H1 (cell line): Measurements from ENCODE around the gene TMEM232. TPM values are rescaled to one million over a fixed set of nuclear protein-coding genes. Genes with fewer than 3 reads are reported as not detected.

Source experiments
- CTCF ChIA-PET: fragments of 300-600 bp; sonication (Branson Sonifier 250); formaldehyde crosslinking; loops from one replicate; lab custom pipeline; 2021; ENCODE audit not compliant: partially characterized antibody; lab: Charles Lee
- POLR2A ChIA-PET: fragments of 300-600 bp; sonication (Branson Sonifier 250); formaldehyde crosslinking; loops from one replicate; lab custom pipeline; 2021; ENCODE audit warnings: inconsistent platforms; ENCODE audit not compliant: partially characterized antibody; lab: Charles Lee
- DNase-seq, 2 experiments: peaks; one replicate each; pipeline versions ENCODE4 v3.0.0 to v3.0.0-alpha.2; 2010 to 2022; ENCODE audit warnings: low spot score in 2 of 2, low read depth in 1 of 2, mixed read lengths in 1 of 2
- FAIRE-seq: peaks from 2 replicates; lab custom pipeline; 2011; peaks lifted over from hg19 to GRCh38; lab: Jason Lieb, UNC
- H2AFZ ChIP-seq: 2 replicates; pipeline ENCODE4 v1.8.1; 2012; ENCODE audit warnings: low read length, inconsistent platforms
- H2AK5ac ChIP-seq: 2 replicates; pipeline ENCODE4 v1.6.1; 2013; ENCODE audit warnings: low read depth, low read length
- H2BK120ac ChIP-seq: replicated peaks from 2 replicates; pipeline ENCODE3; 2013; ENCODE audit warnings: low read depth, low read length, inconsistent platforms
- H2BK12ac ChIP-seq: 2 replicates; pipeline ENCODE4 v1.6.1; 2013; ENCODE audit warnings: low read depth, low read length
- H2BK15ac ChIP-seq: 2 replicates; pipeline ENCODE4 v1.6.1; 2013; ENCODE audit warnings: low read length
- H2BK20ac ChIP-seq: 2 replicates; pipeline ENCODE4 v1.6.1; 2013; ENCODE audit warnings: low read length
- H2BK5ac ChIP-seq: 2 replicates; pipeline ENCODE4 v1.6.1; 2013; ENCODE audit warnings: low read depth, low read length
- H3K14ac ChIP-seq: 2 replicates; pipeline ENCODE4 v1.6.1; 2013; ENCODE audit warnings: inconsistent platforms; ENCODE audit not compliant: insufficient read length
- H3K18ac ChIP-seq: 2 replicates; pipeline ENCODE4 v1.6.1; 2013; ENCODE audit warnings: low read length; ENCODE audit errors: extremely low read depth
- H3K23ac ChIP-seq: 2 replicates; pipeline ENCODE4 v1.6.1; 2013; ENCODE audit warnings: inconsistent platforms; ENCODE audit not compliant: insufficient read length
- H3K23me2 ChIP-seq: 2 replicates; pipeline ENCODE4 v1.6.1; 2013; ENCODE audit warnings: low read depth, low read length
- H3K27ac ChIP-seq: 2 replicates; pipeline ENCODE4 v1.6.1; 2011; ENCODE audit warnings: low read depth, low read length, inconsistent platforms
- H3K27me3 ChIP-seq, 4 experiments: replicated peaks in 1 of 4; 1 replicate in 1 of 4; 2 replicates in 3 of 4; pipeline versions ENCODE4 v1.6.1 to v1.8.1; 2011 to 2013; ENCODE audit warnings: low read length in 3 of 4, mild to moderate bottlenecking in 3 of 4, inconsistent platforms in 2 of 4, mixed read lengths in 2 of 4, moderate library complexity in 1 of 4; ENCODE audit not compliant: control insufficient read depth in 3 of 4, insufficient read depth in 3 of 4; ENCODE audit errors: extremely low read depth in 1 of 4
- H3K36me3 ChIP-seq, 4 experiments: 2 replicates each; pipeline versions ENCODE4 v1.6.1 to v1.8.1; 2011 to 2013; ENCODE audit warnings: mild to moderate bottlenecking in 4 of 4, low read length in 3 of 4, moderate library complexity in 2 of 4, control low read depth in 1 of 4, inconsistent platforms in 1 of 4; ENCODE audit not compliant: insufficient read depth in 4 of 4, control insufficient read depth in 2 of 4
- H3K4ac ChIP-seq: replicated peaks from 2 replicates; pipeline ENCODE3; 2013; ENCODE audit warnings: low read length, low read depth, mixed read lengths, inconsistent platforms; ENCODE audit not compliant: insufficient read length
- H3K4me1 ChIP-seq, 4 experiments: replicated peaks in 1 of 4; 1 replicate in 1 of 4; 2 replicates in 3 of 4; pipeline versions ENCODE4 v1.6.1 to v1.8.1; 2011 to 2013; ENCODE audit warnings: low read length in 3 of 4, inconsistent platforms in 2 of 4, mixed read lengths in 1 of 4; ENCODE audit not compliant: insufficient read depth in 4 of 4, control insufficient read depth in 3 of 4
- H3K4me2 ChIP-seq, 2 experiments: 2 replicates each; pipeline versions ENCODE4 v1.6.1 to v1.8.1; 2011 to 2013; ENCODE audit warnings: low read depth in 2 of 2, low read length in 2 of 2, control low read depth in 1 of 2, inconsistent platforms in 1 of 2, mild to moderate bottlenecking in 1 of 2; ENCODE audit not compliant: insufficient read depth in 1 of 2
- H3K4me3 ChIP-seq, 4 experiments: fragments of 200-600, 300-600 bp in 1 of 4; sonication (generic), shearing (Covaris generic), sonication (Bioruptor Twin) in 1 of 4; 2 replicates each; pipeline versions ENCODE4 v1.5.1 to v1.8.1; 2011 to 2016; ENCODE audit warnings: low read length in 4 of 4, low read depth in 3 of 4, control low read depth in 2 of 4, inconsistent platforms in 2 of 4, mild to moderate bottlenecking in 2 of 4, mixed read lengths in 1 of 4, moderate library complexity in 1 of 4; ENCODE audit not compliant: insufficient read depth in 2 of 4; ENCODE audit errors: extremely low read depth in 1 of 4
- H3K56ac ChIP-seq: replicated peaks from 2 replicates; pipeline ENCODE3; 2013; ENCODE audit warnings: low read depth, mild to moderate bottlenecking, mixed read lengths, low read length, inconsistent platforms; ENCODE audit not compliant: insufficient read length
- H3K79me1 ChIP-seq: 2 replicates; pipeline ENCODE4 v1.6.1; 2013; ENCODE audit warnings: low read depth, low read length, control low read depth
- H3K79me2 ChIP-seq, 2 experiments: 2 replicates each; pipeline versions ENCODE4 v1.6.1 to v1.8.1; 2012 to 2013; ENCODE audit warnings: low read length in 2 of 2, mild to moderate bottlenecking in 2 of 2, inconsistent platforms in 1 of 2; ENCODE audit not compliant: insufficient read depth in 2 of 2, control insufficient read depth in 1 of 2
- H3K9ac ChIP-seq, 4 experiments: replicated peaks in 1 of 4; 1 replicate in 1 of 4; 2 replicates in 3 of 4; pipeline versions ENCODE4 v1.6.1 to v1.8.1; 2011 to 2013; ENCODE audit warnings: low read depth in 3 of 4, low read length in 3 of 4, control low read depth in 2 of 4, mild to moderate bottlenecking in 2 of 4, moderate library complexity in 2 of 4, inconsistent platforms in 1 of 4; ENCODE audit errors: extremely low read depth in 1 of 4
- H3K9me3 ChIP-seq, 2 experiments: 2 replicates each; pipeline versions ENCODE4 v1.6.1 to v1.8.1; 2012 to 2013; ENCODE audit warnings: mild to moderate bottlenecking in 2 of 2, moderate library complexity in 2 of 2, control low read depth in 1 of 2, inconsistent platforms in 1 of 2, low read depth in 1 of 2, low read length in 1 of 2, mixed read lengths in 1 of 2; ENCODE audit not compliant: insufficient read depth in 2 of 2
- H4K20me1 ChIP-seq, 2 experiments: replicated peaks in 1 of 2; 2 replicates each; pipeline versions ENCODE3 to v1.8.1; 2011 to 2013; ENCODE audit warnings: inconsistent platforms in 2 of 2, low read length in 2 of 2, mild to moderate bottlenecking in 1 of 2; ENCODE audit not compliant: insufficient read depth in 2 of 2, control insufficient read depth in 1 of 2
- H4K5ac ChIP-seq: 2 replicates; pipeline ENCODE4 v1.6.1; 2013; ENCODE audit warnings: low read length, low read depth, mixed read lengths, inconsistent platforms; ENCODE audit not compliant: insufficient read length
- H4K8ac ChIP-seq: 2 replicates; pipeline ENCODE4 v1.8.0; 2013; ENCODE audit warnings: mild to moderate bottlenecking, moderate library complexity, low read length, inconsistent platforms; ENCODE audit not compliant: insufficient read depth; ENCODE audit errors: extremely low read depth
- H4K91ac ChIP-seq: replicated peaks from 2 replicates; pipeline ENCODE3; 2013; ENCODE audit warnings: low read length, mixed read lengths, inconsistent platforms; ENCODE audit not compliant: insufficient read length
- polyA plus RNA-seq, 7 experiments: library from polyadenylated mRNA; depleted of rRNA in 3 of 7; stranded (reverse) in 5 of 7; unstranded in 2 of 7; fragments of >200 nt in 5 of 7; fragments of 200-250 nt in 2 of 7; gene quantifications; 1 replicate in 5 of 7; 2 replicates in 1 of 7; 4 replicates in 1 of 7; pipeline versions ENCODE4 v1.2.1 to v1.2.3, GENCODE V29; 2011 to 2013; ENCODE audit warnings: missing spikeins in 2 of 7, mixed read lengths in 2 of 7
- total RNA-seq: library from RNA; stranded (reverse); fragmentation: NEBNext Ultra II Directional; extraction: Animal tissue kit (Norgen Biotek cat#: 25700); gene quantifications from 2 replicates; pipeline ENCODE4 v1.2.1, GENCODE V29; 2021
- TF ChIP-seq, protein P1 (sequence below): IDR thresholded peaks from 2 replicates; pipeline ENCODE4 v1.6.1; 2012; ENCODE audit warnings: inconsistent platforms

TMEM232 gene
- total and polyA plus RNA-seq, 2 of the 8 experiments (the other 6 are each of a cell fraction or from before 2014, with no cell fraction given), result 0.38 to 1.3 TPM

DNA sequence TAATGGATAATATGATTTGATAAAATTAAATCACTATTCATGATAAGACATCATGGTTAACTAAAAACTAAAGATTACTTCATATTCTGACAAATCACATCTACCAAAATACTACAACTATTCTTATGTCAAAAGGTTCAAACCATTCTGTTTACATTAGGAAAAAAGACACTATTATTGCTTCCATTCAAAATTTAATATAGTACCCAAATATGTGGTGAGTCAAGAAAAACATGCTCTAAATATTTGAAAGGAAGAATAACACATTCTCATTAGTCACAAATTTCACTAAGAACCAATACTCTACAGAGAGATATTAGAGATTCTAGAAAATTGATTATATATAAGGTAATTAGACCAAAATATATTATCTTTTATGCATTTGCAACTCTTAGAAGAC lies 234.0 kb downstream of the TMEM232 start:
- CTCF ChIA-PET, result no interaction called here
- Histone ChIP-seq H3K9ac (no peak overlapping the region), H2BK20ac (no peak overlapping the region), H3K4me3 (no peak overlapping the region), H3K23me2 (no peaks in the 10 kb centered on the region), H2AFZ (no peak overlapping the region), H3K4ac (no peak overlapping the region), H3K23ac (no peak overlapping the region), H2BK120ac (no peak overlapping the region), H3K4me2 (no peak overlapping the region), H2BK5ac (no peak overlapping the region), H4K5ac (no peak overlapping the region), H3K79me1 (no peaks in the 10 kb centered on the region), H3K27me3 (no peaks in the 10 kb centered on the region), H3K14ac (no peak overlapping the region), H3K79me2 (no peaks in the 10 kb centered on the region), H2BK12ac (no peak overlapping the region), H4K8ac (no peak overlapping the region), H3K4me1 (no peaks in the 10 kb centered on the region), H4K91ac (no peak overlapping the region), H4K20me1 (no peaks in the 10 kb centered on the region), H3K27ac (no peak overlapping the region), H3K18ac (no peak overlapping the region), H3K56ac (no peak overlapping the region), H3K9me3 (no peaks in the 10 kb centered on the region), H2AK5ac (no peak overlapping the region), H2BK15ac (no peak overlapping the region), H3K36me3 (no peaks in the 10 kb centered on the region)
- DNase-seq, result no peak
- no peak for FAIRE-seq
- POLR2A ChIA-PET, result no interaction called here
- TF ChIP-seq, protein P1, sequence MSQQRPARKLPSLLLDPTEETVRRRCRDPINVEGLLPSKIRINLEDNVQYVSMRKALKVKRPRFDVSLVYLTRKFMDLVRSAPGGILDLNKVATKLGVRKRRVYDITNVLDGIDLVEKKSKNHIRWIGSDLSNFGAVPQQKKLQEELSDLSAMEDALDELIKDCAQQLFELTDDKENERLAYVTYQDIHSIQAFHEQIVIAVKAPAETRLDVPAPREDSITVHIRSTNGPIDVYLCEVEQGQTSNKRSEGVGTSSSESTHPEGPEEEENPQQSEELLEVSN, result no peak
